Aorta (tissue), 5 donors: ENCODE results near the gene SSR1. TPM values are rescaled to one million over a fixed set of nuclear protein-coding genes. Genes with fewer than 3 reads are reported as not detected.

Experiments used
- ATAC-seq: fragments of 200-7000 bp; cut with Tn5 transposase; one replicate; pipeline ENCODE4 v1.9.1; 2022; ENCODE audit warnings: moderate library complexity; ENCODE audit not compliant: low FRiP score
- DNase-seq, 2 donors: peaks; one replicate each; pipeline ENCODE4 v3.0.0-alpha.2; 2020
- H3K27ac ChIP-seq, 2 donors: one replicate each; pipeline ENCODE4 v1.5.1; 2013; ENCODE audit warnings: low read length in 2 of 2, mild to moderate bottlenecking in 2 of 2, moderate library complexity in 2 of 2, control low read depth in 1 of 2, inconsistent platforms in 1 of 2, low read depth in 1 of 2
- H3K27me3 ChIP-seq, 2 donors: one replicate each; pipeline ENCODE4 v1.6.1; 2013; ENCODE audit warnings: control low read depth in 1 of 2, low read length in 1 of 2, mild to moderate bottlenecking in 1 of 2, moderate library complexity in 1 of 2; ENCODE audit not compliant: insufficient read depth in 2 of 2, control insufficient read depth in 1 of 2
- H3K36me3 ChIP-seq, 2 donors: one replicate each; pipeline ENCODE4 v1.6.1; 2013; ENCODE audit warnings: control low read depth in 1 of 2, low read length in 1 of 2, mild to moderate bottlenecking in 1 of 2; ENCODE audit not compliant: insufficient read depth in 2 of 2, control insufficient read depth in 1 of 2
- H3K4me1 ChIP-seq, 2 donors: one replicate each; pipeline ENCODE4 v1.6.1; 2013; ENCODE audit warnings: low read length in 2 of 2, control low read depth in 1 of 2, mild to moderate bottlenecking in 1 of 2, moderate library complexity in 1 of 2; ENCODE audit not compliant: insufficient read depth in 2 of 2, control insufficient read depth in 1 of 2
- H3K4me3 ChIP-seq, 2 donors: one replicate each; pipeline ENCODE4 v1.5.1; 2013; ENCODE audit warnings: low read length in 2 of 2, control low read depth in 1 of 2, mild to moderate bottlenecking in 1 of 2
- H3K9me3 ChIP-seq: one replicate; pipeline ENCODE4 v1.6.1; 2013; ENCODE audit warnings: mild to moderate bottlenecking, low read length; ENCODE audit not compliant: control insufficient read depth
- WGBS, 2 donors: extraction: QIAGEN DNeasy Blood & Tissue Kit; methylation state at CpG; one replicate each; pipeline ENCODE4 v1.1.7; 2013; 5-methylcytosine and 5-hydroxymethylcytosine counted together
- intact Hi-C, 2 donors: fragments of 100-400 bp; cut with DNase I; formaldehyde crosslinking; loops; one replicate each; pipeline versions ENCODE4 v1.14.2 to v1.15.0; 2022
- polyA plus RNA-seq, 2 donors: library from polyadenylated mRNA; stranded (reverse); fragments of 200-250 nt; gene quantifications; one replicate each; pipeline ENCODE4 v1.2.3, GENCODE V29; 2013
- total RNA-seq, 2 donors: library from RNA; stranded (reverse); fragmentation: NEBNext Ultra II Directional; extraction: Animal tissue kit (Norgen Biotek cat#: 25700); gene quantifications; one replicate each; pipeline ENCODE4 v1.2.1, GENCODE V29; 2021
- donor health status: healthy with polysubstance abuse.
- donor health status: Bipolar disorder and iron deficiency.
- donor health status: DM: no; HTN: no; CAD: no.
- donor health status: DM: no; HTN: no; CAD: no.
- donor health status: DM: yes; HTN: yes; CAD: no.

The SSR1 gene
- total and polyA plus RNA-seq, 4 donors, result 32.9 to 125 (median 76.7) TPM

GRCh38 chr6:7314414-7314813 lies 1.4 kb upstream of the SSR1 start:
- intact Hi-C loops, result loop anchor here (5.0 to 10.0 kb wide), 3 partner anchors 73 to 750 kb away; partner anchors contain the start of genes BLOC1S5 (in 1 of the 2), CAGE1 (in 1 of the 2), RIOK1 (in 1 of the 2) and SNRNP48 (in 1 of the 2)
- Histone ChIP-seq H3K9me3 (no peaks in the 10 kb centered on the region), H3K4me3 (no peak overlapping the region), H3K4me1 (peaks cover 0 to under 1% of the 10 kb centered on the region in 2 donors), H3K36me3 (no peaks in the 10 kb centered on the region), H3K27me3 (no peaks in the 10 kb centered on the region), H3K27ac (no peak overlapping the region)
- ATAC-seq, result no peak
- 95 to 97% methylated on average over 7 of the region's 7 CpGs for WGBS, 2 donors
- DNase-seq, result no peak

GRCh38 chr6:7313505-7314165 lies 636 bp upstream of the SSR1 start:
- H3K27ac ChIP-seq, result peak overlapping the region in 1 of 2 donors; percentile 41
- intact Hi-C loops, result loop anchor here (1.0 to 10.0 kb wide), 4 partner anchors 74 to 751 kb away; partner anchors contain the start of genes CAGE1 (in 2 of the 2), RIOK1 (in 2 of the 2), BLOC1S5 (in 1 of the 2) and SNRNP48 (in 1 of the 2)
- H3K9me3 ChIP-seq, result no peaks in the 10 kb centered on the region
- peaks cover 0 to 1% of the 10 kb centered on the region in 2 donors for H3K4me1 ChIP-seq
- no peak for DNase-seq
- WGBS, 2 donors, result 82 to 84% methylated on average over 15 of the region's 15 CpGs
- H3K4me3 ChIP-seq, result peak overlapping the region; percentile 19 to 38
- H3K27me3 ChIP-seq, result no peaks in the 10 kb centered on the region
- peaks cover 0 to 2% of the 10 kb centered on the region in 2 donors for H3K36me3 ChIP-seq
- no peak for ATAC-seq

GRCh38 chr6:7311917-7312615 lies 933 bp downstream of the SSR1 start:
- Histone ChIP-seq H3K4me3 (peak overlapping the region; percentile 54 to 69), H3K36me3 (peaks cover under 1 to 2% of the 10 kb centered on the region in 2 donors), H3K27ac (peak overlapping the region; percentile 39 to 59), H3K4me1 (peaks cover 0 to 1% of the 10 kb centered on the region in 2 donors), H3K27me3 (no peaks in the 10 kb centered on the region), H3K9me3 (no peaks in the 10 kb centered on the region)
- intact Hi-C loops, result loop anchor here (5.0 to 10.0 kb wide), 3 partner anchors 75 to 753 kb away; partner anchors contain the start of genes BLOC1S5 (in 1 of the 2), CAGE1 (in 1 of the 2), RIOK1 (in 1 of the 2) and SNRNP48 (in 1 of the 2)
- WGBS, 2 donors, result 1 to 2% methylated on average over 17 of the region's 17 CpGs
- no peak for ATAC-seq
- no peak for DNase-seq

- no peaks in the 10 kb centered on the region for H3K27me3 ChIP-seq
- DNase-seq, result no peak
- no peak overlapping the region for H3K27ac ChIP-seq
- H3K4me3 ChIP-seq, result no peak overlapping the region
- intact Hi-C loops, result loop anchor here (5.0 to 10.0 kb wide), 3 partner anchors 76 to 754 kb away; partner anchors contain the start of genes BLOC1S5 (in 1 of the 2), CAGE1 (in 1 of the 2), RIOK1 (in 1 of the 2) and SNRNP48 (in 1 of the 2)
- ATAC-seq, result no peak
- WGBS, 2 donors, result 32 to 49% methylated on average over 1 of the region's 1 CpG
- peaks cover 2 to 3% of the 10 kb centered on the region in 2 donors for H3K36me3 ChIP-seq
- H3K9me3 ChIP-seq, result no peaks in the 10 kb centered on the region
- peaks cover 0 to 1% of the 10 kb centered on the region in 2 donors for H3K4me1 ChIP-seq
These were observed 1.8 kb downstream of the SSR1 start for GRCh38 chr6:7311176-7311575.

GRCh38 chr6:7309050-7309449 lies 3.9 kb downstream of the SSR1 start:
- 78 to 94% methylated on average over 5 of the region's 5 CpGs for WGBS, 2 donors
- ATAC-seq (no peak), DNase-seq (no peak)
- no peaks in the 10 kb centered on the region for H3K27me3 ChIP-seq
- H3K9me3 ChIP-seq, result no peaks in the 10 kb centered on the region
- H3K27ac ChIP-seq, result no peak overlapping the region
- no peak overlapping the region for H3K4me3 ChIP-seq
- intact Hi-C loops, result loop anchor here in 1 of 2 donors (10.0 kb wide), 1 partner anchor 286 kb away; the partner anchor contains the start of gene SNRNP48
- peaks cover 0 to 1% of the 10 kb centered on the region in 2 donors for H3K4me1 ChIP-seq
- peaks cover 3 to 4% of the 10 kb centered on the region in 2 donors for H3K36me3 ChIP-seq

- Histone ChIP-seq H3K9me3 (no peaks in the 10 kb centered on the region), H3K4me3 (no peak overlapping the region), H3K27ac (no peak overlapping the region), H3K4me1 (peaks cover 0 to 1% of the 10 kb centered on the region in 2 donors), H3K27me3 (no peaks in the 10 kb centered on the region), H3K36me3 (peaks cover 5 to 8% of the 10 kb centered on the region in 2 donors)
- intact Hi-C loops, result loop anchor here in 1 of 2 donors (10.0 kb wide), 1 partner anchor 287 kb away; the partner anchor contains the start of gene SNRNP48
- WGBS, 2 donors, result 93 to 94% methylated on average over 5 of the region's 5 CpGs
- no peak for DNase-seq
- ATAC-seq, result no peak
These were observed 5.5 kb downstream of the SSR1 start for GRCh38 chr6:7307533-7307932.

- H3K4me1 ChIP-seq, result peaks cover 0 to 1% of the 10 kb centered on the region in 2 donors
- ATAC-seq (no peak), DNase-seq (no peak)
- H3K36me3 ChIP-seq, result peaks cover 5 to 21% of the 10 kb centered on the region in 2 donors
- WGBS, 2 donors, result 61 to 78% methylated on average over 1 of the region's 1 CpG
- H3K27ac ChIP-seq, result no peak overlapping the region
- H3K27me3 ChIP-seq, result no peaks in the 10 kb centered on the region
- H3K4me3 ChIP-seq, result no peak overlapping the region
- intact Hi-C loops, result loop anchor here in 1 of 2 donors (10.0 kb wide), 1 partner anchor 290 kb away; the partner anchor contains the start of gene SNRNP48
- H3K9me3 ChIP-seq, result no peaks in the 10 kb centered on the region
These were observed 8.2 kb downstream of the SSR1 start for GRCh38 chr6:7304821-7305220.

GRCh38 chr6:7301702-7302101 lies 11.3 kb downstream of the SSR1 start:
- Histone ChIP-seq H3K27ac (no peak overlapping the region), H3K4me1 (no peaks in the 10 kb centered on the region), H3K4me3 (no peak overlapping the region), H3K9me3 (no peaks in the 10 kb centered on the region), H3K27me3 (no peaks in the 10 kb centered on the region), H3K36me3 (peaks cover 8 to 18% of the 10 kb centered on the region in 2 donors)
- intact Hi-C loops, result loop anchor here in 1 of 2 donors (10.0 kb wide), 1 partner anchor 293 kb away; the partner anchor contains the start of gene SNRNP48
- no peak for DNase-seq
- ATAC-seq, result no peak
- WGBS, 2 donors, result 86 to 89% methylated on average over 7 of the region's 7 CpGs
